ENCODE measurements around the gene MAST4. TPM values are rescaled to one million over a fixed set of nuclear protein-coding genes. Genes with fewer than 3 reads are reported as not detected.
A peak's percentile ranks its signal among the peaks of the same experiment; 100 is the strongest.

The MAST4 gene
- total RNA-seq, 1 donor from 2014 or later: 112 TPM

DNA sequence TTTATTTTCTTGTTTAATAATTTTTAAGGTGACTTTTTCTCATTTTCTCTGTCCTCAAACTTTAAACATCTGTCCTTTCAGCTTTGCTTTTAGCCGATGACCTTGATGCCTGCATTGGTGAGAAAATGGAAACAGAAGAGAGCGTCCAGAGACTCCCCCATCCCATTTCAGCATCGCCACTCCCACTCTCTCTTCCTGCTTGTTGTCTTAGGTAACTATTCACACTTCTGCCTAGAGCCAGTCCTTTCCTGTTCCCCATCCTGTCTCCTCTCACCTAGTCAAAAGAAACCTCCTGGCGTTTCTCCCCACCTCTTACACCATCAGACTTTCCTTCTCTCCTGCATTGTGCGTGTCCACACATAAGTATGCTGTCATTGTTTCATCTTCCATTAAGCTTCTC lies 124.6 kb downstream of the MAST4 start:
- H3K27me3 Mint-ChIP-seq (ENCODE audit: unreplicated experiment): peaks cover 4% of the 10 kb centered on the region
- no peaks in the 10 kb centered on the region for H3K9me3 Mint-ChIP-seq (ENCODE audit: unreplicated experiment)
- peaks cover 30% of the 10 kb centered on the region for H3K4me1 Mint-ChIP-seq (ENCODE audit: unreplicated experiment)
- H3K36me3 Mint-ChIP-seq (ENCODE audit: low read depth, unreplicated experiment): no peaks in the 10 kb centered on the region
- TF ChIP-seq, protein P1, sequence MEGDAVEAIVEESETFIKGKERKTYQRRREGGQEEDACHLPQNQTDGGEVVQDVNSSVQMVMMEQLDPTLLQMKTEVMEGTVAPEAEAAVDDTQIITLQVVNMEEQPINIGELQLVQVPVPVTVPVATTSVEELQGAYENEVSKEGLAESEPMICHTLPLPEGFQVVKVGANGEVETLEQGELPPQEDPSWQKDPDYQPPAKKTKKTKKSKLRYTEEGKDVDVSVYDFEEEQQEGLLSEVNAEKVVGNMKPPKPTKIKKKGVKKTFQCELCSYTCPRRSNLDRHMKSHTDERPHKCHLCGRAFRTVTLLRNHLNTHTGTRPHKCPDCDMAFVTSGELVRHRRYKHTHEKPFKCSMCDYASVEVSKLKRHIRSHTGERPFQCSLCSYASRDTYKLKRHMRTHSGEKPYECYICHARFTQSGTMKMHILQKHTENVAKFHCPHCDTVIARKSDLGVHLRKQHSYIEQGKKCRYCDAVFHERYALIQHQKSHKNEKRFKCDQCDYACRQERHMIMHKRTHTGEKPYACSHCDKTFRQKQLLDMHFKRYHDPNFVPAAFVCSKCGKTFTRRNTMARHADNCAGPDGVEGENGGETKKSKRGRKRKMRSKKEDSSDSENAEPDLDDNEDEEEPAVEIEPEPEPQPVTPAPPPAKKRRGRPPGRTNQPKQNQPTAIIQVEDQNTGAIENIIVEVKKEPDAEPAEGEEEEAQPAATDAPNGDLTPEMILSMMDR (IDR thresholded peaks at IDR 0.05; ENCODE audit: unreplicated experiment): no peak
- H3K27ac Mint-ChIP-seq (ENCODE audit: unreplicated experiment): peak overlapping the region; percentile 39
- no peak for DNase-seq (ENCODE audit: low spot score)
- no peak overlapping the region for H3K4me3 Mint-ChIP-seq (ENCODE audit: unreplicated experiment)

DNA sequence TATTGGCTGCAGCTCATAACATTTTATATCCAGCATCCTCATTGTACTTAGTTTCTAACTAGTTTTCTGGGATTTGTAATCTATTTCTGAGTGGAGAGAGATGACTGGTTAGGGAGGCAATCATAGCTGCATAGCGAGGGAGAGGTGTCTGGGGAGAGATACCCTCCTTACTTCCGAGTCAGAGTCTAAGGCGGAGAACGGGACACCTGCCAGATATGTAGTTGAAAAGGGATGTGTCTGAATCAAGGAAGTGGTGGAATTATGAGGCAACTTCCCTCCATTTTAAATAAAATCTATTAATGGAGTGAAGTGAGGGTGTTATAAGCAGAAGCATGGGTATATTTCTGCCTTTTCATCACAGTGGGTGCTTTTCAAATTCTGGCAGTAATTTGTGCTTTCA lies 126.5 kb downstream of the MAST4 start:
- Mint-ChIP-seq H3K27me3 (ENCODE audit: unreplicated experiment) (peaks cover 4% of the 10 kb centered on the region), H3K4me3 (ENCODE audit: unreplicated experiment) (no peak overlapping the region), H3K9me3 (ENCODE audit: unreplicated experiment) (no peaks in the 10 kb centered on the region)

DNA sequence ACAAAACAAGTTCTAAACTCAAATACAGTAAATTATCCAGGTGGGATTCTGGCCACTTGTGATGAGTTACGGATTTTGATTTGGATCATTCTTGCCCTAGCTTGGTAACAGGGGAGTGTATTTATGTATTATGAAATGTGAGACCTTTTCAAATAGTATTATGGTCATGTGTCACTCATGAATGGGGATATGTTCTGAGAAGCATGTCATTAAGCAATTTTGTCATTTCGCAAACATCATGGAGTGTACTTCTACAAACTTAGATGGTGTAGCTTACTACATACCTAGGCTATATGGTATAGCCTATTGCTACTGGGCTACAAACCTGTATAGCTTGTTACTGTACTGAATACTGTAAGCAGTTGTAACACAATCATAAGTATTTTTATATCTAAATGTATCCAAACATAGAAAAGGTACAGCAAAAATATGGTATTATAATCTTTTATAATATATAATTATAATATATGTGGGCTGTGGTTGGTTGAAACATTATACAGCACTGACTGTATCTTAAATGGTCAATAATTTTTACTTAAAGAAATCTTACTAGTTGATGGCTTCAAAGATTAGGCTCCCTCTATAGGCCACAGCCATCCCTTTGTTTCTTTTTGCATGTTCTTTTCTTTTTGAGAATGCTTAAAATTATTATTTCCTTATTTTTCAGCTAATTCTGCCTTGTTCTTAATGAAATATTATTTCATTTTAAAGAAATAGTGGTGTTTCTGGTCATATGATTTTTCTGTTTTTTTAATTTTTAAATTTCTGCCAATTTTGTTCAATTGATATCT lies 128.4 kb downstream of the MAST4 start:
- Mint-ChIP-seq H3K27ac (ENCODE audit: unreplicated experiment) (no peak overlapping the region), H3K36me3 (ENCODE audit: low read depth, unreplicated experiment) (no peaks in the 10 kb centered on the region), H3K9me3 (ENCODE audit: unreplicated experiment) (no peaks in the 10 kb centered on the region), H3K4me3 (ENCODE audit: unreplicated experiment) (no peak overlapping the region), H3K27me3 (ENCODE audit: unreplicated experiment) (peaks cover 4% of the 10 kb centered on the region), H3K4me1 (ENCODE audit: unreplicated experiment) (peaks cover 18% of the 10 kb centered on the region)
- TF ChIP-seq, protein P1 (IDR thresholded peaks at IDR 0.05; ENCODE audit: unreplicated experiment): no peak
- DNase-seq (ENCODE audit: low spot score): no peak

More for the DNA sequence above, 126.5 kb downstream of the MAST4 start:
- DNase-seq (ENCODE audit: low spot score): no peak
- Mint-ChIP-seq H3K4me1 (ENCODE audit: unreplicated experiment) (peaks cover 29% of the 10 kb centered on the region), H3K36me3 (ENCODE audit: low read depth, unreplicated experiment) (no peaks in the 10 kb centered on the region), H3K27ac (ENCODE audit: unreplicated experiment) (no peak overlapping the region)
- TF ChIP-seq, protein P1 (IDR thresholded peaks at IDR 0.05; ENCODE audit: unreplicated experiment): no peak

DNA sequence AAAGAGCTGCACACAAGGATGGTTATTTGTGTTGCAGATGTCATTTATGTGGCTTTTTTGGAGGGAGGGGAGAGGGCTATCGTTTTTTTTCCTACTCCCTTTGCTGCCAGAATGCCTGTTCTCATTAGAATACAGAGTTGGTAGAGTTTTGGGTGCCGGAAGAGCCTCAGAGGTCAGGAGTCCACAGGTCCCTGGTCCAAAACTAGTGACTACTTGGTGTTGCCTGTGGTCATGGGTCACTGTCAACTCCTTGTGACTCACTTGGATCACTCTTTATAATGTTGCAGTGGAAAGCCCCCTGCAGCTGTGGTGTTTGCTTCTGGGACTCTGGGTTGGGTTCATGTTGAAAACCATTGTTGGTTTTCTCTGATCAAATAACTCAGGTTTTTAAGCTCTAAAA lies 131.4 kb downstream of the MAST4 start:
- H3K27ac Mint-ChIP-seq (ENCODE audit: unreplicated experiment): no peak overlapping the region
- no peak for DNase-seq (ENCODE audit: low spot score)
- H3K27me3 Mint-ChIP-seq (ENCODE audit: unreplicated experiment): no peaks in the 10 kb centered on the region
- no peaks in the 10 kb centered on the region for H3K36me3 Mint-ChIP-seq (ENCODE audit: low read depth, unreplicated experiment)
- H3K9me3 Mint-ChIP-seq (ENCODE audit: unreplicated experiment): no peaks in the 10 kb centered on the region
- peaks cover 10% of the 10 kb centered on the region for H3K4me1 Mint-ChIP-seq (ENCODE audit: unreplicated experiment)
- no peak overlapping the region for H3K4me3 Mint-ChIP-seq (ENCODE audit: unreplicated experiment)
- TF ChIP-seq, protein P1 (IDR thresholded peaks at IDR 0.05; ENCODE audit: unreplicated experiment): no peak

DNA sequence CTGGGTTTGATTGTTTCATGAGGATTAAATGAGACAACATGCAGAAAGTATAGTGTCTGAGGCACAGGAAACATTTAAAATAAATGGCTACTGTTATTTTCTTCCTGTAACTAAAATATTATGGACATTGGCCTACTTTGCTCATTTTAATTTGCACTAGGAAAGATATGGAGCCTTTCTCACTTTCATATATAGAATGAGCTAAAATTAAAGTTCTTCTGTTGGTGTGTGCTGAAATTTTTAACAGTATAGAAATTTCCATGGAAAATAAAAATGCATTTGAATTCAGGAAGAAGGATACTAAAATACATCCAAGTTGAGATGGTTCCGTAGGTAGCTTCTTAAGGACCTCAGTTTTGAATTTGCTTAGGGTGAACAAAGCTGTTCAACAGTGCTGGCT lies 131.9 kb downstream of the MAST4 start:
- H3K27me3 Mint-ChIP-seq (ENCODE audit: unreplicated experiment): peaks cover 2% of the 10 kb centered on the region
- no peak overlapping the region for H3K4me3 Mint-ChIP-seq (ENCODE audit: unreplicated experiment)
- H3K4me1 Mint-ChIP-seq (ENCODE audit: unreplicated experiment): peaks cover 10% of the 10 kb centered on the region
- no peaks in the 10 kb centered on the region for H3K36me3 Mint-ChIP-seq (ENCODE audit: low read depth, unreplicated experiment)
- DNase-seq (ENCODE audit: low spot score): no peak
- no peak overlapping the region for H3K27ac Mint-ChIP-seq (ENCODE audit: unreplicated experiment)
- TF ChIP-seq, protein P1 (IDR thresholded peaks at IDR 0.05; ENCODE audit: unreplicated experiment): no peak
- H3K9me3 Mint-ChIP-seq (ENCODE audit: unreplicated experiment): no peaks in the 10 kb centered on the region

Data from endothelial cell (in vitro differentiated cells).